ENCODE results near the gene SMYD3. TPM values are rescaled to one million over a fixed set of nuclear protein-coding genes. Genes with fewer than 3 reads are reported as not detected.

Gene SMYD3
- total RNA-seq, 2 experiments from 2014 or later = 21.3 to 21.4 TPM

Other genes with a start within 250 kb of the SMYD3 start
- 10 to 100 TPM; 10.8 to 11.1 TPM for gene TFB2M, start 59.0 kb upstream of the SMYD3 start, total RNA-seq
- gene CNST, start 59.2 kb upstream of the SMYD3 start, total RNA-seq = 10 to 100 TPM; 22.1 to 25.3 TPM
- 10 to 100 TPM; 23.8 to 24.3 TPM for gene SCCPDH, start 217.1 kb upstream of the SMYD3 start, total RNA-seq

Data from activated naive CD4-positive, alpha-beta T cell treated with anti-CD3 and anti-CD28 coated beads for 36 hours (primary cell).